Progenitor cell of endocrine pancreas (in vitro differentiated cells): ENCODE results near the gene ZNF493. TPM values are rescaled to one million over a fixed set of nuclear protein-coding genes. Genes with fewer than 3 reads are reported as not detected.

ENCODE experiments used
- DNase-seq: peaks from one replicate; pipeline ENCODE4 v3.0.0; 2021; ENCODE audit warnings: low spot score; ENCODE audit not compliant: unreplicated experiment
- H3K27ac Mint-ChIP-seq: 2 replicates; pipeline ENCODE4 v1.8.0; 2021; ENCODE audit warnings: mild to moderate bottlenecking, moderate library complexity, mixed read lengths
- H3K27me3 Mint-ChIP-seq: 2 replicates; pipeline ENCODE4 v1.8.0; 2021; ENCODE audit warnings: mixed read lengths
- H3K36me3 Mint-ChIP-seq: 2 replicates; pipeline ENCODE4 v1.8.0; 2022; ENCODE audit warnings: mixed read lengths; ENCODE audit not compliant: insufficient read depth
- H3K4me1 Mint-ChIP-seq: 2 replicates; pipeline ENCODE4 v1.8.0; 2021; ENCODE audit warnings: low read depth, mixed read lengths
- H3K4me3 Mint-ChIP-seq: 2 replicates; pipeline ENCODE4 v1.8.0; 2021; ENCODE audit warnings: low read depth, mild to moderate bottlenecking, moderate library complexity, mixed read lengths
- H3K9me3 Mint-ChIP-seq: 2 replicates; pipeline ENCODE4 v1.8.0; 2021; ENCODE audit warnings: low read depth, mixed read lengths
- CTCF ChIP-seq: fragments of 200-600 bp; sonication (generic); IDR thresholded peaks from one replicate; pipeline ENCODE4 v1.5.0; 2021; ENCODE audit warnings: antibody characterized with exemption, mild to moderate bottlenecking; ENCODE audit not compliant: unreplicated experiment
- long read RNA-seq: library from polyadenylated mRNA; unstranded; transcript quantifications from one replicate; pipeline ENCODE4 v2.0.0, GENCODE V29; 2020
- total RNA-seq: library from RNA; stranded (reverse); gene quantifications from 2 replicates; pipeline ENCODE4 v1.2.1, GENCODE V29; 2021

Gene ZNF493
- total RNA-seq = 46.6 and 50.8 TPM in 2 replicates
- long read RNA-seq, full-length matches to known transcripts = 9 of 17 reads
- long read RNA-seq, partial matches to known transcripts = 5 of 17 reads
- long read RNA-seq, other reads (novel, unspliced or antisense) = 3 of 17 reads

DNA sequence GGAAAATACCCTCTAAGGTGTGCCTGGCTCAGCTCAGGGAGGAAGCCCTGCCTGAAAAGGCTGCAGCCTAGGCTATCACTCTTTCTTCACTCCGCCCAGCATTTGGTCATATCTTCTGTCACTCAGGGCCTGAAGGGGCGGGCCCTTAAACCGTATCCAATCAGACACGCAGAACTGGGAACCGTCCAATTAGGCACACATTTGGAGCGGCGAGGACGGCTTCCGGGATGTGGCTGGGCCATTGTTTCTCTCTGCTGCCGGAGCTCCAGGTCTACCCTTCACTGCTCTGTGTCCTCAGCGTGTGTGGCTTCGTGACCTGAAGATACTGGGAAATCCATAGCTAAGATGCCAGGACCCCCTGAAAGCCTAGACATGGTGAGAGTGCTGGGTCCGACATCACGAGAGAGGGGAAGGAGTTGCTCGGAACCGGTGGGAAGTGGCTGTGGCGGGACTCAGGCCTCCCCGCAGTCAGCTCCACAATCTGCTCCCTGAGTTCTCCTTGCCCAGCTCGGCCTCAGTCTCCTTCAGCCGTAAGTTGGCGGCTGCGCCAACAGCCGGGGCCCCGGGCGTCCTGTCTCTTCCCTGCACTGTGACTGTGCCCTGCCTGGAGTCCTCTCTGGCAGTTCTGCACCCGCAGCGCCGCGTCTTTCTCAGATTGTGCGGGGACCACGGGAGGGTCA is at the start of gene ZNF493:
Gene ZNF493 (plus strand): TSS at position 241 of the 680 bp plus-strand sequence. CDS start 105 bp downstream, at position 346.
- peaks cover 20% of the 10 kb centered on the region for H3K36me3 Mint-ChIP-seq
- DNase-seq = peak; percentile 82
- no peak for TF ChIP-seq CTCF
- peak within 1 kb of the TSS; percentile 100 for H3K4me3 Mint-ChIP-seq
- H3K27ac Mint-ChIP-seq = peak within 1 kb of the TSS; percentile 99
- H3K27me3 Mint-ChIP-seq = no peaks in the 10 kb centered on the region
- H3K4me1 Mint-ChIP-seq = peaks cover 15% of the 10 kb centered on the region
- peaks cover 6% of the 10 kb centered on the region for H3K9me3 Mint-ChIP-seq

GRCh38 chr19:21352830-21353229 is 44.1 kb upstream of the ZNF493 start:
- no peaks in the 10 kb centered on the region for H3K27me3 Mint-ChIP-seq
- H3K4me3 Mint-ChIP-seq = no peak overlapping the region
- H3K9me3 Mint-ChIP-seq = peaks cover 13% of the 10 kb centered on the region
- no peak overlapping the region for H3K27ac Mint-ChIP-seq
- no peaks in the 10 kb centered on the region for H3K36me3 Mint-ChIP-seq
- TF ChIP-seq CTCF = no peak
- no peaks in the 10 kb centered on the region for H3K4me1 Mint-ChIP-seq
- no peak for DNase-seq

- Mint-ChIP-seq H3K4me3 (peak within 1 kb of the TSS; percentile 100), H3K9me3 (peaks cover 4% of the 10 kb centered on the region), H3K4me1 (peaks cover 5% of the 10 kb centered on the region), H3K36me3 (peaks cover 24% of the 10 kb centered on the region), H3K27ac (peak within 1 kb of the TSS; percentile 100), H3K27me3 (no peaks in the 10 kb centered on the region)
- peak; percentile 81 for DNase-seq
- TF ChIP-seq CTCF = no peak
Measured at GRCh38 chr19:21358768-21359451, 38.0 kb upstream of the ZNF493 start, which contains the start of gene ZNF738. TSS of gene ZNF738 (plus strand) at chr19:21359000. CDS start at chr19:21359141, 141 bp downstream.

DNA sequence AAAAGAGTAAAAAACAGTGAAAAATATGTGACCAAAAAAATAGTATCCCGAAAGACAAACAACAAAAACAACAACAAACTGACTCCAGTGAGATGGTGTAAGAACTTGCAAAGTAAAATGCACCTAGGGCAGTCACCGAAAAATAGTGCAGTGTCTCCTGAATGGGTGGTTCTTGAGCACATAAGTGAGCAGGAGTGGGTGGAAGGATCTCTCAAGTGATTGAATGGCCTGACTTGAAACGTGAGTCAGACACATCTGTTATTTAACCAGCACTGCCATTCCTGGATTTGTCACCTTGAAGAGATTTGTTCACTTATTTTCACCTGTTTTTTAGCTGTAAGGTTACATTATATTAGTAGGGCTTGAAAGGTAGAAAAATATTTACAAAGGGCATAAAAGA is 34.6 kb upstream of the ZNF493 start:
- no peak for DNase-seq
- H3K9me3 Mint-ChIP-seq = no peaks in the 10 kb centered on the region
- no peak for TF ChIP-seq CTCF
- peak overlapping the region; percentile 37 for H3K4me3 Mint-ChIP-seq
- H3K27me3 Mint-ChIP-seq = no peaks in the 10 kb centered on the region
- H3K27ac Mint-ChIP-seq = peak overlapping the region; percentile 59
- peaks cover 49% of the 10 kb centered on the region for H3K36me3 Mint-ChIP-seq
- H3K4me1 Mint-ChIP-seq = peaks cover 5% of the 10 kb centered on the region

GRCh38 chr19:21383980-21384582 is 12.9 kb upstream of the ZNF493 start:
- no peak for DNase-seq
- no peak overlapping the region for H3K4me3 Mint-ChIP-seq
- TF ChIP-seq CTCF = no peak
- peaks cover 58% of the 10 kb centered on the region for H3K9me3 Mint-ChIP-seq
- H3K27ac Mint-ChIP-seq = peak overlapping the region; percentile 76
- H3K4me1 Mint-ChIP-seq = no peaks in the 10 kb centered on the region
- no peaks in the 10 kb centered on the region for H3K27me3 Mint-ChIP-seq
- peaks cover 67% of the 10 kb centered on the region for H3K36me3 Mint-ChIP-seq
